ENCODE data around the gene MTHFD2. TPM values are rescaled to one million over a fixed set of nuclear protein-coding genes. Genes with fewer than 3 reads are reported as not detected.

Gene MTHFD2
- total RNA-seq, 4 donors from 2014 or later = 2.2 to 220 (median 17.8) TPM

DNA sequence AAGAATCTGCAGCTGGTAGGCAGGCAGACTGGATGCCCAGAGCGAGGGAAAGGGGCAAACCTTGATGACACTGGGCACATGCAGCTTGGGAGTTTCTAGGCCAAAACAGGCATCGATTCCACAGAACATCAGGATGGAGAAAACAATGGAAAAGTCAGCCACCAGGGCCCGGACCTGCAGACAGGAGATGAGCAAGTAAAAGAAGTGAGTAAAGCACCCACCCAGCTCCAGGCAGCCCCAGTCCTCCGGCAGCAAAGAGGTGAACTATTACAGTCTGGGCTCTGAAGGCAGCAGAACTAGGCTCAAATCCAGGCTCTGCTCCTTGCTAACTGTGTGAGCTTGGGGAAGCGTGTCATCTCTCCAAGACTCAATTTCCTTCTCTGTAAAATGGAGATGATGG lies 36.6 kb downstream of the MTHFD2 start:
- H3K9me3 ChIP-seq = no peaks in the 10 kb centered on the region

DNA sequence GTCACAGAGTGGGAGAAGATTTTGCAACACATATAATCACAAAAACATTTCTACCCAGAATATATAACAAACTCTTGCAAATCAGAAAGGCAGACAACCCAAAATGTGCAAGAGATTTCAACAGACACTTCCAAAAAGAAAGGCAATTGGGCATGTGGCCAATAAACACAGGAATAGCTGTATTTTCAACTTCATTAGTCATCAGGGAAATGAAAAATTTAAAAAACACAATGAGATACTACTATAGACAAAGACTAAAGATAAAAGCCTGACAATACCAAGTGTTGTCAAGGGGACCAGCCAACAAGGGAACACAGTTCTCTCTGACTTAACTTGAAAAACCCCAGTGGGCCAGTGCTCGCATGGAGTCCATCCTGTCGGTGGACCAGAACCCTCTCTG lies 40.5 kb downstream of the MTHFD2 start:
- no peaks in the 10 kb centered on the region for H3K4me1 ChIP-seq
- TF ChIP-seq EP300 (IDR thresholded peaks at IDR 0.05; ENCODE audit: low read depth) (no peak), POLR2AphosphoS5 (IDR thresholded peaks at IDR 0.05) (no peak), POLR2A (IDR thresholded peaks at IDR 0.05) (no peak)
- TF ChIP-seq, protein P1, sequence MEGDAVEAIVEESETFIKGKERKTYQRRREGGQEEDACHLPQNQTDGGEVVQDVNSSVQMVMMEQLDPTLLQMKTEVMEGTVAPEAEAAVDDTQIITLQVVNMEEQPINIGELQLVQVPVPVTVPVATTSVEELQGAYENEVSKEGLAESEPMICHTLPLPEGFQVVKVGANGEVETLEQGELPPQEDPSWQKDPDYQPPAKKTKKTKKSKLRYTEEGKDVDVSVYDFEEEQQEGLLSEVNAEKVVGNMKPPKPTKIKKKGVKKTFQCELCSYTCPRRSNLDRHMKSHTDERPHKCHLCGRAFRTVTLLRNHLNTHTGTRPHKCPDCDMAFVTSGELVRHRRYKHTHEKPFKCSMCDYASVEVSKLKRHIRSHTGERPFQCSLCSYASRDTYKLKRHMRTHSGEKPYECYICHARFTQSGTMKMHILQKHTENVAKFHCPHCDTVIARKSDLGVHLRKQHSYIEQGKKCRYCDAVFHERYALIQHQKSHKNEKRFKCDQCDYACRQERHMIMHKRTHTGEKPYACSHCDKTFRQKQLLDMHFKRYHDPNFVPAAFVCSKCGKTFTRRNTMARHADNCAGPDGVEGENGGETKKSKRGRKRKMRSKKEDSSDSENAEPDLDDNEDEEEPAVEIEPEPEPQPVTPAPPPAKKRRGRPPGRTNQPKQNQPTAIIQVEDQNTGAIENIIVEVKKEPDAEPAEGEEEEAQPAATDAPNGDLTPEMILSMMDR (IDR thresholded peaks at IDR 0.05) = no peak
- intact Hi-C loops (cut with DNase I; ENCODE audit: low total_unique reads) (no loop called here), in situ Hi-C loops (cut with MboI; ENCODE audit: low pct_ligation_motif_present in 1 of 4, low pct_unique_long_range_greater_than_20kb in 1 of 4, low sequenced_read_pairs in 3 of 4) (no loop called here)
- H3K4me3 ChIP-seq = no peak overlapping the region
- no peaks in the 10 kb centered on the region for H3K9me3 ChIP-seq
- H3K36me3 ChIP-seq = no peaks in the 10 kb centered on the region
- DNase-seq = no peak
- H3K27ac ChIP-seq = no peak overlapping the region
- no peaks in the 10 kb centered on the region for H3K27me3 ChIP-seq
- 86% methylated on average over 2 of the region's 2 CpGs; no CpG with 5 or more reads in 1 of the 2 donors for WGBS, 2 donors (ENCODE audit: low coverage in 1 of 2)

More for the DNA sequence above, 36.6 kb downstream of the MTHFD2 start:
- WGBS, 2 donors (ENCODE audit: low coverage in 1 of 2) = 88% methylated on average over 5 of the region's 5 CpGs; no CpG with 5 or more reads in 1 of the 2 donors
- Histone ChIP-seq H3K4me3 (no peak overlapping the region), H3K27me3 (no peaks in the 10 kb centered on the region), H3K27ac (no peak overlapping the region), H3K4me1 (no peaks in the 10 kb centered on the region), H3K36me3 (no peaks in the 10 kb centered on the region)
- intact Hi-C loops (cut with DNase I; ENCODE audit: low total_unique reads) = no loop called here
- in situ Hi-C loops (cut with MboI; ENCODE audit: low pct_ligation_motif_present in 1 of 4, low pct_unique_long_range_greater_than_20kb in 1 of 4, low sequenced_read_pairs in 3 of 4) = no loop called here
- DNase-seq = no peak
- TF ChIP-seq POLR2A (IDR thresholded peaks at IDR 0.05) = no peak
- TF ChIP-seq POLR2AphosphoS5 (IDR thresholded peaks at IDR 0.05) = no peak

DNA sequence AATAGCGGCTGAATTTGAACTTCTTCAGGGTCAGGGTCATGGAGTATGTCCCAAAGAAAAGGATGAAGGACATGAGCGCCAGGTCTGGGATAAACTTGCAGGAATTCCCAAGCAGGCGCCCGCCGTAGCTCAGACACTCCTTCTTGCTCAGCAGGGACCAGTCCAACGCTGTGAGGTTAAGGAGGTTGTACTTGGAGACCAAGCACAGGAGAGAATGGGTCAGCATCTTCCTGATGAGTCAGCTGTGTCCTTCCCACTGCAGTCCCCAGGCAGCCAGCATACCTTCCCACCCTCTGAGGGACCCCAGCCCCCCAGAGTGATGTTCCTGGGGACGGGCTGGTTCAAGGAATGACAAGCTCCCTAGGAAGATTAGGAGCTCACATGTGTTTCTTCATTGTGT lies 40.9 kb downstream of the MTHFD2 start:
- intact Hi-C loops (cut with DNase I; ENCODE audit: low total_unique reads) = no loop called here
- Histone ChIP-seq H3K27ac (no peak overlapping the region), H3K27me3 (no peaks in the 10 kb centered on the region), H3K4me1 (no peaks in the 10 kb centered on the region), H3K36me3 (no peaks in the 10 kb centered on the region), H3K9me3 (no peaks in the 10 kb centered on the region), H3K4me3 (no peak overlapping the region)
- no peak for TF ChIP-seq POLR2A (IDR thresholded peaks at IDR 0.05)
- no peak for TF ChIP-seq POLR2AphosphoS5 (IDR thresholded peaks at IDR 0.05)
- TF ChIP-seq EP300 (IDR thresholded peaks at IDR 0.05; ENCODE audit: low read depth) = no peak
- TF ChIP-seq, protein P1 (IDR thresholded peaks at IDR 0.05) = no peak
- 87% methylated on average over 5 to 7 of the region's 7 CpGs for WGBS, 2 donors (ENCODE audit: low coverage in 1 of 2)
- in situ Hi-C loops (cut with MboI; ENCODE audit: low pct_ligation_motif_present in 1 of 4, low pct_unique_long_range_greater_than_20kb in 1 of 4, low sequenced_read_pairs in 3 of 4) = no loop called here
- no peak for DNase-seq

DNA sequence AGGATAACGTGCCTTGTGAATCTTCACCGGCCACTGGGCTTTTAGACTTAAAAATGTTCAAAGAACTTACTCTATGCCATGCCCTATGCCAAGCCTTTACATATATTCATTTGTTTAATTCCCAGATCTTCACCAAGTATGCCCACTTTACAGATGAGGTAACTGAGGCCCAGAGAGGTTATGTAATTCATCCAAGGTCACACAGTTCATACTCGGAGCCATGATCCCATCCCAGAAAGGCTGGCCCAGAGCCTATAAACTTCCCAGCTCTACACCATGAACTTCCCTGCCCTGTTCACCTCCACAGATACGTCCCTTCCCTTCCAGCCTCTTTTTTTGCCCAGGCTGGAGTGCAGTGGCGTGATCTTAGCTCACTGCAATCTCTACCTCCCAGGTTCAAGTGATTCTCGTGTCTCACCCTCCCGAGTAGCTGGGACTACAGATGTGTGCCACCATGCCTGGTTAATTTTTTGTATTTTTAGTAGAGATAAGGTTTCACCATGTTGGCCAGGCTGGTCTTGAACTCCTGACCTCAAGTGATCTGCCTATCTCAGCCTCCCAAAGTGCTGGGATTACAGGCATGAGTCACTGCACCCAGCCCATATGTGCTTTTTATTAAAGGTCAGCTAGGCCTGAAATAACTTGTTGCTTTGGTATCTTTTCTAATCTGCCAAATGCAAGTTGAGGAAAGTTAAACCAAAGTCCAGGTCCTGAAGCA lies 44.1 kb downstream of the MTHFD2 start:
- Histone ChIP-seq H3K27ac (no peak overlapping the region), H3K9me3 (no peaks in the 10 kb centered on the region), H3K4me1 (no peaks in the 10 kb centered on the region), H3K36me3 (no peaks in the 10 kb centered on the region), H3K27me3 (no peaks in the 10 kb centered on the region), H3K4me3 (no peak overlapping the region)
- intact Hi-C loops (cut with DNase I; ENCODE audit: low total_unique reads) = no loop called here
- TF ChIP-seq POLR2AphosphoS5 (IDR thresholded peaks at IDR 0.05) (no peak), EP300 (IDR thresholded peaks at IDR 0.05; ENCODE audit: low read depth) (no peak), POLR2A (IDR thresholded peaks at IDR 0.05) (no peak)
- TF ChIP-seq, protein P1 (IDR thresholded peaks at IDR 0.05) = no peak
- in situ Hi-C loops (cut with MboI; ENCODE audit: low pct_ligation_motif_present in 1 of 4, low pct_unique_long_range_greater_than_20kb in 1 of 4, low sequenced_read_pairs in 3 of 4) = no loop called here
- 83 to 88% methylated on average over 7 of the region's 7 CpGs for WGBS, 2 donors (ENCODE audit: low coverage in 1 of 2)
- no peak for DNase-seq
